ENCODE results near the gene CTSA. TPM values are rescaled to one million over a fixed set of nuclear protein-coding genes. Genes with fewer than 3 reads are reported as not detected.

Gene CTSA
- total and polyA plus RNA-seq, 2 experiments from 2014 or later, result 39.9 to 63.9 TPM

GRCh38 chr20:45925821-45926506 is 34.8 kb downstream of the CTSA start:
- Histone ChIP-seq H3K27ac (ENCODE audit: low read depth) (no peak overlapping the region), H2AFZ (no peak overlapping the region)
- H3K27ac Mint-ChIP-seq, result peak overlapping the region; percentile 38; the same call in 1 of the 2 replicates

More at GRCh38 chr20:45925821-45926506, 34.8 kb downstream of the CTSA start:
- DNase-seq (ENCODE audit: low spot score) (no peak), ATAC-seq (peak; percentile 74)
- Mint-ChIP-seq H3K36me3 (ENCODE audit: low read depth) (no peaks in the 10 kb centered on the region; the same call in 2 of the 3 replicates), H3K4me3 (no peak overlapping the region), H3K27me3 (ENCODE audit: insufficient read depth, low read depth, poor library complexity) (peaks cover 12% of the 10 kb centered on the region), H3K4me1 (peaks cover 17% of the 10 kb centered on the region), H3K9me3 (no peaks in the 10 kb centered on the region)
- no peak for TF ChIP-seq REST (IDR thresholded peaks at IDR 0.05; ENCODE audit: unreplicated experiment)
- TF ChIP-seq JUNB (IDR thresholded peaks at IDR 0.05; ENCODE audit: unreplicated experiment), result no peak
- TF ChIP-seq NANOG (IDR thresholded peaks at IDR 0.05; ENCODE audit: borderline replicate concordance), result no peak
- no peak for TF ChIP-seq EZH2 (IDR thresholded peaks at IDR 0.05; ENCODE audit: low read depth, unreplicated experiment)
- TF ChIP-seq, protein P1, sequence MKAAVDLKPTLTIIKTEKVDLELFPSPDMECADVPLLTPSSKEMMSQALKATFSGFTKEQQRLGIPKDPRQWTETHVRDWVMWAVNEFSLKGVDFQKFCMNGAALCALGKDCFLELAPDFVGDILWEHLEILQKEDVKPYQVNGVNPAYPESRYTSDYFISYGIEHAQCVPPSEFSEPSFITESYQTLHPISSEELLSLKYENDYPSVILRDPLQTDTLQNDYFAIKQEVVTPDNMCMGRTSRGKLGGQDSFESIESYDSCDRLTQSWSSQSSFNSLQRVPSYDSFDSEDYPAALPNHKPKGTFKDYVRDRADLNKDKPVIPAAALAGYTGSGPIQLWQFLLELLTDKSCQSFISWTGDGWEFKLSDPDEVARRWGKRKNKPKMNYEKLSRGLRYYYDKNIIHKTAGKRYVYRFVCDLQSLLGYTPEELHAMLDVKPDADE (IDR thresholded peaks at IDR 0.05), result no peak
- no peak for TF ChIP-seq EZH2phosphoT487 (IDR thresholded peaks at IDR 0.05; ENCODE audit: unreplicated experiment)
- TF ChIP-seq CTCF (conservative IDR thresholded peaks at IDR 0.05; ENCODE audit: low read depth in 2 of 2), result no peak
- TF ChIP-seq ZNF331 (CRISPR knock-in tag; IDR thresholded peaks at IDR 0.05; ENCODE audit: low read depth), result no peak
- TF ChIP-seq ZNF462 (CRISPR knock-in tag; IDR thresholded peaks at IDR 0.05), result no peak
- TF ChIP-seq STAT1 (IDR thresholded peaks at IDR 0.05; ENCODE audit: unreplicated experiment), result no peak
- no peaks in the 10 kb centered on the region for H4K20me1 ChIP-seq (replicated peaks; ENCODE audit: insufficient read depth)
- no peak overlapping the region for H3K4me3 ChIP-seq
- H3K4me2 ChIP-seq, result no peak overlapping the region
- H3K36me3 ChIP-seq (ENCODE audit: insufficient read depth), result no peaks in the 10 kb centered on the region
- H3K4me1 ChIP-seq (ENCODE audit: insufficient read depth), result no peaks in the 10 kb centered on the region
- H3K27me3 ChIP-seq (ENCODE audit: insufficient read depth), result no peaks in the 10 kb centered on the region
- no peaks in the 10 kb centered on the region for H3K79me2 ChIP-seq (replicated peaks; ENCODE audit: insufficient read depth)
- no peaks in the 10 kb centered on the region for H3F3A ChIP-seq (replicated peaks; ENCODE audit: low read depth)
- no peaks in the 10 kb centered on the region for H3K9me2 ChIP-seq (ENCODE audit: insufficient read depth)

Measured in GM23338 (cell line).